H9 (cell line): ENCODE measurements around the gene LIX1. TPM values are rescaled to one million over a fixed set of nuclear protein-coding genes. Genes with fewer than 3 reads are reported as not detected.

Experiments
- DNase-seq: peaks from one replicate; pipeline ENCODE4 v3.0.0-alpha.2; 2017
- H2AFZ ChIP-seq: one replicate; pipeline ENCODE4 v1.6.1; 2013; ENCODE audit warnings: mild to moderate bottlenecking, low read length, control low read depth, moderate library complexity
- H2AK5ac ChIP-seq: 2 replicates; pipeline ENCODE4 v1.6.1; 2013; ENCODE audit warnings: low read length, control low read depth, mixed read lengths; ENCODE audit not compliant: insufficient read length
- H2BK120ac ChIP-seq: one replicate; pipeline ENCODE4 v1.6.1; 2013; ENCODE audit warnings: low read depth, mild to moderate bottlenecking, low read length, control low read depth, inconsistent platforms; ENCODE audit not compliant: poor library complexity, severe bottlenecking
- H2BK12ac ChIP-seq: 2 replicates; pipeline ENCODE4 v1.6.1; 2013; ENCODE audit warnings: low read length, control low read depth, mixed read lengths, low read depth; ENCODE audit not compliant: insufficient read length
- H2BK15ac ChIP-seq: 2 replicates; pipeline ENCODE4 v1.6.1; 2013; ENCODE audit warnings: low read depth, low read length, control low read depth
- H2BK20ac ChIP-seq: one replicate; pipeline ENCODE4 v1.6.1; 2013; ENCODE audit warnings: low read depth, mild to moderate bottlenecking, low read length, control low read depth, inconsistent platforms; ENCODE audit not compliant: poor library complexity, severe bottlenecking
- H2BK5ac ChIP-seq: 2 replicates; pipeline ENCODE4 v1.6.1; 2013; ENCODE audit warnings: low read length, control low read depth, mixed read lengths; ENCODE audit not compliant: insufficient read length
- H3K14ac ChIP-seq: 2 replicates; pipeline ENCODE4 v1.6.1; 2013; ENCODE audit warnings: low read length, control low read depth; ENCODE audit not compliant: insufficient read depth
- H3K18ac ChIP-seq: 2 replicates; pipeline ENCODE4 v1.6.1; 2013; ENCODE audit warnings: low read depth, mild to moderate bottlenecking, mixed read lengths, low read length, control low read depth; ENCODE audit not compliant: insufficient read length
- H3K23ac ChIP-seq: 2 replicates; pipeline ENCODE4 v1.6.1; 2013; ENCODE audit warnings: low read length, control low read depth, mixed read lengths, low read depth; ENCODE audit not compliant: insufficient read length
- H3K23me2 ChIP-seq: 2 replicates; pipeline ENCODE4 v1.6.1; 2013; ENCODE audit warnings: low read depth, mild to moderate bottlenecking, mixed read lengths, low read length, control low read depth; ENCODE audit not compliant: insufficient read length, poor library complexity, severe bottlenecking
- H3K27ac ChIP-seq: 2 replicates; pipeline ENCODE4 v1.5.1; 2013; ENCODE audit warnings: low read length, control low read depth, mixed read lengths, low read depth; ENCODE audit not compliant: insufficient read length
- H3K27me3 ChIP-seq: 2 replicates; pipeline ENCODE4 v1.6.1; 2013; ENCODE audit warnings: low read length, control low read depth, inconsistent platforms; ENCODE audit not compliant: insufficient read depth
- H3K4ac ChIP-seq: 2 replicates; pipeline ENCODE4 v1.6.1; 2013; ENCODE audit warnings: low read depth, mild to moderate bottlenecking, control low read depth, inconsistent platforms, low read length, moderate library complexity
- H3K4me1 ChIP-seq: 2 replicates; pipeline ENCODE4 v1.6.1; 2013; ENCODE audit warnings: low read length, control low read depth, inconsistent platforms; ENCODE audit not compliant: insufficient read depth
- H3K4me2 ChIP-seq: 2 replicates; pipeline ENCODE4 v1.6.1; 2013; ENCODE audit warnings: low read length, control low read depth, mixed read lengths; ENCODE audit not compliant: insufficient read length, insufficient read depth
- H3K56ac ChIP-seq: 2 replicates; pipeline ENCODE4 v1.6.1; 2013; ENCODE audit warnings: low read depth, mild to moderate bottlenecking, mixed read lengths, low read length, control low read depth; ENCODE audit not compliant: insufficient read length
- H3K79me1 ChIP-seq: 2 replicates; pipeline ENCODE4 v1.6.1; 2013; ENCODE audit warnings: low read depth, mild to moderate bottlenecking, moderate library complexity, low read length, control low read depth, inconsistent platforms; ENCODE audit not compliant: insufficient read depth, poor library complexity, severe bottlenecking
- H3K79me2 ChIP-seq: 2 replicates; pipeline ENCODE4 v1.6.1; 2013; ENCODE audit warnings: low read length, control low read depth, inconsistent platforms; ENCODE audit not compliant: insufficient read depth
- H3K9ac ChIP-seq: 2 replicates; pipeline ENCODE4 v1.6.1; 2013; ENCODE audit warnings: low read length, control low read depth, mixed read lengths; ENCODE audit not compliant: insufficient read length; ENCODE audit errors: extremely low read depth
- H3K9me3 ChIP-seq: one replicate; pipeline ENCODE4 v1.6.1; 2013; ENCODE audit warnings: low read depth, low read length, inconsistent platforms; ENCODE audit not compliant: control insufficient read depth
- H3T11ph ChIP-seq: one replicate; pipeline ENCODE4 v1.6.1; 2013; ENCODE audit warnings: mild to moderate bottlenecking, low read length, control low read depth, inconsistent platforms
- H4K20me1 ChIP-seq: one replicate; pipeline ENCODE4 v1.6.1; 2013; ENCODE audit not compliant: control insufficient read depth, insufficient read length, insufficient read depth
- H4K5ac ChIP-seq: 2 replicates; pipeline ENCODE4 v1.6.1; 2013; ENCODE audit warnings: low read depth, mild to moderate bottlenecking, mixed read lengths, low read length, control low read depth; ENCODE audit not compliant: insufficient read length
- H4K8ac ChIP-seq: replicated peaks from 2 replicates; pipeline ENCODE4 v1.6.1; 2013; ENCODE audit warnings: low read length, control low read depth, mixed read lengths, low read depth; ENCODE audit not compliant: insufficient read length
- H4K91ac ChIP-seq: 2 replicates; pipeline ENCODE4 v1.6.1; 2013; ENCODE audit warnings: low read depth, mild to moderate bottlenecking, moderate library complexity, mixed read lengths, low read length, control low read depth; ENCODE audit not compliant: insufficient read length
- H3K27ac Mint-ChIP-seq, 3 experiments: 2 replicates in 2 of 3; 3 replicates in 1 of 3; pipeline ENCODE4 v1.8.0; 2020 to 2021; ENCODE audit warnings: mixed read lengths in 3 of 3, mild to moderate bottlenecking in 1 of 3, moderate library complexity in 1 of 3
- H3K27me3 Mint-ChIP-seq: 2 replicates; pipeline ENCODE4 v1.8.0; 2021; ENCODE audit warnings: low read depth, mild to moderate bottlenecking, moderate library complexity, mixed read lengths
- H3K36me3 Mint-ChIP-seq, 3 experiments: 2 replicates in 2 of 3; 3 replicates in 1 of 3; pipeline ENCODE4 v1.8.0; 2020 to 2021; ENCODE audit warnings: low read depth in 3 of 3, mixed read lengths in 3 of 3; ENCODE audit not compliant: insufficient read depth in 1 of 3
- H3K4me1 Mint-ChIP-seq, 2 experiments: 2 replicates each; pipeline ENCODE4 v1.8.0; 2020; ENCODE audit warnings: mixed read lengths in 2 of 2
- H3K4me3 Mint-ChIP-seq, 2 experiments: 2 replicates in 1 of 2; 3 replicates in 1 of 2; pipeline ENCODE4 v1.8.0; 2020 to 2021; ENCODE audit warnings: mild to moderate bottlenecking in 2 of 2, mixed read lengths in 2 of 2, moderate library complexity in 1 of 2
- H3K9me3 Mint-ChIP-seq, 2 experiments: 2 replicates in 1 of 2; 3 replicates in 1 of 2; pipeline ENCODE4 v1.8.0; 2020; ENCODE audit warnings: mild to moderate bottlenecking in 2 of 2, mixed read lengths in 2 of 2, moderate library complexity in 1 of 2
- CTCF ChIP-seq: fragments of 200-600 bp; sonication (generic); conservative IDR thresholded peaks from 3 replicates; pipeline ENCODE4 v1.8.0; 2021; ENCODE audit warnings: antibody characterized with exemption, mild to moderate bottlenecking
- WGBS: extraction: QIAGEN DNeasy Blood & Tissue Kit; methylation state at CpG from one replicate; pipeline ENCODE4 v1.1.7; 2013; ENCODE audit warnings: missing lambda C conversion rate, low lambda C conversion rate, mixed read lengths; ENCODE audit not compliant: insufficient read length; ENCODE audit errors: extremely low coverage; 5-methylcytosine and 5-hydroxymethylcytosine counted together
- total RNA-seq: library from RNA; stranded (reverse); gene quantifications from 2 replicates; pipeline ENCODE4 v1.2.1, GENCODE V29; 2021

LIX1 gene
- total RNA-seq, 1 experiment from 2014 or later: 0.13 TPM

GRCh38 chr5:97119007-97119390 lies 23.4 kb downstream of the LIX1 start:
- Histone ChIP-seq H3T11ph (no peak overlapping the region), H2AK5ac (no peak overlapping the region), H3K9me3 (no peaks in the 10 kb centered on the region), H2BK20ac (no peak overlapping the region), H4K5ac (no peak overlapping the region), H4K20me1 (no peaks in the 10 kb centered on the region), H3K9ac (no peak overlapping the region), H3K14ac (no peak overlapping the region), H3K27me3 (no peaks in the 10 kb centered on the region), H3K4ac (no peak overlapping the region), H2BK12ac (no peak overlapping the region), H3K18ac (no peak overlapping the region), H3K79me2 (no peaks in the 10 kb centered on the region), H4K91ac (no peak overlapping the region), H3K23me2 (no peaks in the 10 kb centered on the region), H3K56ac (no peak overlapping the region), H3K4me1 (no peaks in the 10 kb centered on the region), H3K4me2 (no peak overlapping the region), H2BK120ac (no peak overlapping the region), H3K23ac (no peak overlapping the region), H2BK15ac (no peak overlapping the region), H3K79me1 (no peaks in the 10 kb centered on the region), H2BK5ac (no peak overlapping the region), H4K8ac (no peak overlapping the region), H2AFZ (no peak overlapping the region), H3K27ac (no peak overlapping the region)
- peaks cover 12 to 19% of the 10 kb centered on the region in 2 experiments for H3K4me1 Mint-ChIP-seq
- no peaks in the 10 kb centered on the region for H3K27me3 Mint-ChIP-seq
- no peaks in the 10 kb centered on the region for H3K9me3 Mint-ChIP-seq
- no peak overlapping the region for H3K4me3 Mint-ChIP-seq
- no CpG with 5 or more reads among the region's 2 CpGs for WGBS
- H3K36me3 Mint-ChIP-seq: no peaks in the 10 kb centered on the region
- no peak overlapping the region for H3K27ac Mint-ChIP-seq
- no peak for DNase-seq
- no peak for TF ChIP-seq CTCF
